ENCODE data around the gene GABRG3. TPM values are rescaled to one million over a fixed set of nuclear protein-coding genes. Genes with fewer than 3 reads are reported as not detected.
A peak's percentile ranks its signal among the peaks of the same experiment; 100 is the strongest.

The GABRG3 gene
- total and polyA plus RNA-seq, 12 donors = not detected

- Histone ChIP-seq H3K27me3 (peaks cover 0 to 69% (median 54%) of the 10 kb centered on the region in 7 donors), H3K4me1 (no peaks in the 10 kb centered on the region)
- 53 to 61% methylated on average over 2 of the region's 2 CpGs for WGBS, 2 donors
These were observed 2.2 kb upstream of the GABRG3 start for GRCh38 chr15:26968806-26969205.

GRCh38 chr15:26971271-26972018, 464 bp downstream of the GABRG3 start:
- ATAC-seq = no peak
- Histone ChIP-seq H3K27me3 (peaks cover 0 to 65% (median 54%) of the 10 kb centered on the region in 7 donors), H3K36me3 (no peaks in the 10 kb centered on the region), H3K9me3 (no peaks in the 10 kb centered on the region), H3K4me1 (no peaks in the 10 kb centered on the region), H3K27ac (no peak overlapping the region), H3K4me3 (no peak overlapping the region)
- no peak for TF ChIP-seq CTCF (IDR thresholded peaks at IDR 0.05)
- no peak for DNase-seq
- 4 to 6% methylated on average over 46 to 72 of the region's 72 CpGs for WGBS, 2 donors
- intact Hi-C loops (cut with DNase I) = loop anchor here in 1 of 10 donors (10.0 kb wide), 1 partner anchor 393 kb away; no protein-coding TSS in a partner anchor

More at GRCh38 chr15:26968806-26969205, 2.2 kb upstream of the GABRG3 start:
- no peak for ATAC-seq
- DNase-seq = no peak
- Histone ChIP-seq H3K9me3 (peaks cover 0 to 3% (median 0%) of the 10 kb centered on the region in 11 donors), H3K36me3 (no peaks in the 10 kb centered on the region), H3K27ac (no peak overlapping the region), H3K4me3 (no peak overlapping the region)
- intact Hi-C loops (cut with DNase I) = no loop called here
- TF ChIP-seq CTCF (IDR thresholded peaks at IDR 0.05) = no peak

DNA sequence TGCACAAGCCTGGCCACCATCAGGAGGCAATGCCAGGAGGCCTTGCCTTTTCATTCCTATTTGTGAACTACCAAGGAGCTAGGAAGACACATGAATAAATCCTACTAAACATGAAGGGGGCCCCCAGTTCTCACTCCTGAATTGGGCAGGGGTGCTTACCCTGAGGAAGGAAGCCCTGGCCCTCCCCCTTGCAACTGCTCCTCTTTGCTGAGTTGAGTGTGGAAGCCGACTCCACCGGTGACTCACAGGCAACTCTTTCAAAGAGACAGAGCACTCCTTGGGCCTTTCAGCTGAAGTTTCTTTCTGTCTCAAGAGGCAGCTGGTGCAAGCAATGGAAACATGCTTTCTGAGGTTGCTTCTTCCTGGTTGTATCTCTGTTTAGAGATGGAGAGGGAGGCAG, 1.7 kb downstream of the GABRG3 start:
- Histone ChIP-seq H3K9me3 (no peaks in the 10 kb centered on the region), H3K4me3 (no peak overlapping the region), H3K36me3 (no peaks in the 10 kb centered on the region), H3K27ac (no peak overlapping the region), H3K4me1 (no peaks in the 10 kb centered on the region), H3K27me3 (peaks cover 0 to 59% (median 48%) of the 10 kb centered on the region in 7 donors)
- DNase-seq (no peak), ATAC-seq (no peak)
- intact Hi-C loops (cut with DNase I) = loop anchor here in 1 of 10 donors (10.0 kb wide), 1 partner anchor 392 kb away; no protein-coding TSS in a partner anchor
- 39 to 46% methylated on average over 2 of the region's 2 CpGs for WGBS, 2 donors
- no peak for TF ChIP-seq CTCF (IDR thresholded peaks at IDR 0.05)

GRCh38 chr15:26974120-26974780, 3.3 kb downstream of the GABRG3 start:
- Histone ChIP-seq H3K27ac (no peak overlapping the region), H3K27me3 (peaks cover 0 to 47% (median 34%) of the 10 kb centered on the region in 7 donors), H3K36me3 (no peaks in the 10 kb centered on the region), H3K9me3 (no peaks in the 10 kb centered on the region), H3K4me3 (no peak overlapping the region), H3K4me1 (no peaks in the 10 kb centered on the region)
- TF ChIP-seq CTCF (IDR thresholded peaks at IDR 0.05) = peak in 4 of 9 donors; percentile 9 to 33 (median 17)
- WGBS, 2 donors = 14 to 21% methylated on average over 9 of the region's 9 CpGs
- DNase-seq = no peak
- intact Hi-C loops (cut with DNase I) = loop anchor here in 1 of 10 donors (10.0 kb wide), 1 partner anchor 391 kb away; no protein-coding TSS in a partner anchor
- no peak for ATAC-seq
